ENCODE data around the gene UXS1. TPM values are rescaled to one million over a fixed set of nuclear protein-coding genes. Genes with fewer than 3 reads are reported as not detected.
A peak's percentile ranks its signal among the peaks of the same experiment; 100 is the strongest.
"Not testable (repeated sequence)": the region's sequence is repeated elsewhere in the genome, so short reads cannot be mapped to it uniquely, and the experiment has no call there.

The UXS1 gene
- total RNA-seq, 4 donors from 2014 or later, result 37.0 to 86.6 (median 62.5) TPM

DNA sequence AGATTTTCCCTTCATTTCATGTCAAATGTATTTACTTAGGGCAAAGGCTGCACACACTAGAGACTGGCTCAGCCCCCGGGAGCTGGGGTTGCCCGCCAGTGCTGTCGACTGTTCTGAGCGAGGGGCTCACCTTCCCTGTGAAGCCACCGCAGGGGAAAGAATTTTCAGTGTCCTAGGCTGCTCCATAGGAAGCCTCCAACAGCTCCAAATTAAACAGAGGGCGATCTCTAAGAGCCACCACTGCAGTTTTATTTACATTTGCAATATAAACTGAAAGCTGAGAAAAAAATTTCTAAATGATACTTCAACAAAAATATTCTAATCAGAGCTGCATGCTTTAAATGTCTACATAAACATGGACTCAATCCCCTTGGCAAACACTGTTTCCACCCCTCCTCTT is 54.0 kb downstream of the UXS1 start:
- WGBS, 2 donors (ENCODE audit: low coverage in 1 of 2), result 77 to 89% methylated on average over 5 to 6 of the region's 6 CpGs
- H3K27me3 ChIP-seq, result no peaks in the 10 kb centered on the region
- intact Hi-C loops (cut with DNase I; ENCODE audit: low total_unique reads) (no loop called here), in situ Hi-C loops (cut with MboI; ENCODE audit: low pct_ligation_motif_present in 1 of 4, low pct_unique_long_range_greater_than_20kb in 1 of 4, low sequenced_read_pairs in 3 of 4) (no loop called here)
- H3K4me1 ChIP-seq, result peaks cover 15 to 23% (median 18%) of the 10 kb centered on the region in 4 donors
- TF ChIP-seq EP300 (IDR thresholded peaks at IDR 0.05; ENCODE audit: low read depth) (no peak), POLR2A (IDR thresholded peaks at IDR 0.05) (no peak), POLR2AphosphoS5 (IDR thresholded peaks at IDR 0.05) (no peak)
- TF ChIP-seq, protein P1, sequence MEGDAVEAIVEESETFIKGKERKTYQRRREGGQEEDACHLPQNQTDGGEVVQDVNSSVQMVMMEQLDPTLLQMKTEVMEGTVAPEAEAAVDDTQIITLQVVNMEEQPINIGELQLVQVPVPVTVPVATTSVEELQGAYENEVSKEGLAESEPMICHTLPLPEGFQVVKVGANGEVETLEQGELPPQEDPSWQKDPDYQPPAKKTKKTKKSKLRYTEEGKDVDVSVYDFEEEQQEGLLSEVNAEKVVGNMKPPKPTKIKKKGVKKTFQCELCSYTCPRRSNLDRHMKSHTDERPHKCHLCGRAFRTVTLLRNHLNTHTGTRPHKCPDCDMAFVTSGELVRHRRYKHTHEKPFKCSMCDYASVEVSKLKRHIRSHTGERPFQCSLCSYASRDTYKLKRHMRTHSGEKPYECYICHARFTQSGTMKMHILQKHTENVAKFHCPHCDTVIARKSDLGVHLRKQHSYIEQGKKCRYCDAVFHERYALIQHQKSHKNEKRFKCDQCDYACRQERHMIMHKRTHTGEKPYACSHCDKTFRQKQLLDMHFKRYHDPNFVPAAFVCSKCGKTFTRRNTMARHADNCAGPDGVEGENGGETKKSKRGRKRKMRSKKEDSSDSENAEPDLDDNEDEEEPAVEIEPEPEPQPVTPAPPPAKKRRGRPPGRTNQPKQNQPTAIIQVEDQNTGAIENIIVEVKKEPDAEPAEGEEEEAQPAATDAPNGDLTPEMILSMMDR (IDR thresholded peaks at IDR 0.05), result no peak
- H3K27ac ChIP-seq, result peak overlapping the region in 3 of 4 donors; percentile 64 to 67 (median 66)
- no peak for DNase-seq
- no peaks in the 10 kb centered on the region for H3K9me3 ChIP-seq
- no peak overlapping the region for H3K4me3 ChIP-seq
- H3K36me3 ChIP-seq, result no peaks in the 10 kb centered on the region

DNA sequence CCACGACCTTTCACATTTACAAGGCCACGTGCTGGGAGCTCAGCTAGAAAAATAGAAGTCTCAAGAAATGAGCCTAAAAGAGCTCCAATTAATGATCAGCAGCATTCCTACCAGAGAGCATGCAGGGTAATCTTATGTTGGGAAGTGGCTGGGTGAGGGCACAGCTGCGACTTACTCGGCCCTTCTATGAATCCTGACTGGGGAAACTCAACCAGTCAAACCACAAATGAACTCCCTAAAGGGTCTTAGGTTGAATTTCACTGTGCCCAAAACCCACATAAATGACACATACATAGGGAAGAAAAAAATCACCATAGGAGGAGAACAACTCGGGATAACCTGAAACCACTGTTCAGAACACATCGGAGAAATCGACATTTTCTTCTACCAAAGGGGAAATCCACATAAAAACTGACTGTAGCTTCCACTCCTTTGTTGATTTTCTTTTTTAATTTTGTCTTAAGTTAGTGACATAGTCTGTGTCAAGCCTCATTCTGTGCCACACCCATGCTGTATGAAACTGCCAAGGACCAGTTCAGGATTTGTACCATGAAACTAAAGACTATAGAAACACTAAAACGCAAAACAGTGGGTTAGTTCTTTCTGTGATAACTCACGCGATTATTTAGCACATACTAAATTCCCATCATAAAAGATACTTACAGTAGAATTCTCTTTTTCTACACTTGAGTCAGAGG is 54.7 kb downstream of the UXS1 start:
- H3K27me3 ChIP-seq, result no peaks in the 10 kb centered on the region
- 44 to 53% methylated on average over 7 to 10 of the region's 10 CpGs for WGBS, 2 donors (ENCODE audit: low coverage in 1 of 2)
- TF ChIP-seq EP300 (IDR thresholded peaks at IDR 0.05; ENCODE audit: low read depth) (no peak), POLR2A (IDR thresholded peaks at IDR 0.05) (no peak), POLR2AphosphoS5 (IDR thresholded peaks at IDR 0.05) (no peak)
- TF ChIP-seq, protein P1 (IDR thresholded peaks at IDR 0.05), result no peak
- intact Hi-C loops (cut with DNase I; ENCODE audit: low total_unique reads), result no loop called here
- no peaks in the 10 kb centered on the region for H3K9me3 ChIP-seq
- H3K36me3 ChIP-seq, result no peaks in the 10 kb centered on the region
- peak overlapping the region; percentile 64 to 68 (median 66) for H3K27ac ChIP-seq
- no peak overlapping the region for H3K4me3 ChIP-seq
- no peak for DNase-seq
- in situ Hi-C loops (cut with MboI; ENCODE audit: low pct_ligation_motif_present in 1 of 4, low pct_unique_long_range_greater_than_20kb in 1 of 4, low sequenced_read_pairs in 3 of 4), result no loop called here
- H3K4me1 ChIP-seq, result peaks cover 15 to 23% (median 18%) of the 10 kb centered on the region in 4 donors

DNA sequence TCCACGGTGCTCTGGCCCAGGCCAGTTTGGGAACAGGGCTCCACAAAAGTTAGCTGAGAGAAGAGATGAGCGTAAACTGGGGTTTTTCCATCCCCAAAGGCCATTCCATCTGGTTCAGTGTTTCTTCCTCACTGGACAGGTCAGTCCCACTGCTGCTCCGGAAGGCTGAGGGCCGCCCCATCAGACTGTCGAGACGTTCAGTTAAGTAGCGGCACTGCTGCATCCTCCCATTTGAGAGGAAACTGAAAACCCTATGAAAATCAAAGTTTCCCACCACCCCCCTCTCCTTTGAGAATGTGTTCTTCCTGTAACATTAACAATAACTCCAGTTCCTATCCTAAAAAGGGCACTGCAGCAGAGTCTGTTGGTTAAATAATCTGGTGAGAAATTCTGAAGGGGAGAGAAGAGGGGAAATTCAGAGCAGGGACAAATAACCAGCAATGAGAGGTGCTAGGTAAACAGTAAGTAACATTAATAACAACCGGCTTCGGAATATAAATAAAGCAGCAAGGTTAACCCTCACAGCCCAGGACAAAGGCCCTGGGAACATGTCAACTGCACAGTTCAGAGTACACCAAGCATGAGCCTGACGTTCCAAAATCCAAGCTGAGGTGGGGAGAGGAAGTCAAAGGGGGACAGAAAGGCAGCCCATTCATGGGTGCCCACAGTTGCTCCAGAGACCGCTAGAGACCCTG is 55.4 kb downstream of the UXS1 start:
- no peaks in the 10 kb centered on the region for H3K27me3 ChIP-seq
- DNase-seq, result no peak
- 48 to 58% methylated on average over 4 to 11 of the region's 11 CpGs for WGBS, 2 donors (ENCODE audit: low coverage in 1 of 2)
- peak overlapping the region in 1 of 4 donors; percentile 13 for H3K4me3 ChIP-seq
- intact Hi-C loops (cut with DNase I; ENCODE audit: low total_unique reads), result no loop called here
- TF ChIP-seq EP300 (IDR thresholded peaks at IDR 0.05; ENCODE audit: low read depth) (no peak), POLR2A (IDR thresholded peaks at IDR 0.05) (no peak), POLR2AphosphoS5 (IDR thresholded peaks at IDR 0.05) (no peak)
- TF ChIP-seq, protein P1 (IDR thresholded peaks at IDR 0.05), result no peak
- no peaks in the 10 kb centered on the region for H3K36me3 ChIP-seq
- peaks cover 15 to 23% (median 18%) of the 10 kb centered on the region in 4 donors for H3K4me1 ChIP-seq
- H3K9me3 ChIP-seq, result no peaks in the 10 kb centered on the region
- H3K27ac ChIP-seq, result peak overlapping the region; percentile 64 to 68 (median 66)
- in situ Hi-C loops (cut with MboI; ENCODE audit: low pct_ligation_motif_present in 1 of 4, low pct_unique_long_range_greater_than_20kb in 1 of 4, low sequenced_read_pairs in 3 of 4), result no loop called here

DNA sequence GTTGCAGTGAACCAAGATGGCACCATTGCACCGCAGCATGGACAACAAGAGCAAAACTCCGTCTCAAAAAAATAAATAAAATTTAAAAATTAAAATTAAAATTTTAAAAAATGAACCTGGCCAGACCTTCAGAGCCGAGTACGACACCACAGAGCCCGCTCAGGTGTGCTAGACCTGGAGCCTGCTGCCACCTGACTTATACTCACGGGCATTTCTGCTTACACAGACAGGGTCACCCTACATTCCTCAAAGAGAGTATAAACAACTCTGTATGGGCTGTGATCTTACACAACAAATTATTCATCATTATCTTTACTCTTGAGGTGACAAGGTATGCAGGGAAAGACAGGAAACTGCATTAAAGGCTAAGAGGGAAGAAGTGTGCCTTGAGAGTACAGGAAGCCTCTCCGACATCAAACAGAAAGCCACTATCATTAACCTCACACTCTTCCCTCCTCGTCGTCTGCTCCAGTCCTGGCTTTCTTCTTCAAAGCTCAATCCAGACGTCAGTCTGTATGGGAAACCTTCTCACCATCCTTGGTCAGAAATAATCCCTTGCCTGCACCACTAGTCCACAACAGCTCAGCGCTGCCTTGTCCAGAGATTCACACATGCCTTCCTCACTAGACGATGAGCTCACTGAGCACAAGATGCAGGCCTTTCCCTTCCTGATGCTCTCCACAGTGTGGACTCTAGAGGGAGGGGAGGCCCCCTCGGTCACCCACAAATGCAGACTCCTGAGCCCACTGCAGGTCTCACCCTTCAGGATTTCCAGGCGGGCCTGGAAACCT is 56.2 kb downstream of the UXS1 start:
- WGBS, 2 donors (ENCODE audit: low coverage in 1 of 2), result 80 to 90% methylated on average over 8 to 14 of the region's 14 CpGs
- peak overlapping the region; percentile 64 to 68 (median 66) for H3K27ac ChIP-seq
- H3K27me3 ChIP-seq, result no peaks in the 10 kb centered on the region
- H3K4me3 ChIP-seq, result peak overlapping the region in 1 of 4 donors; percentile 13
- H3K9me3 ChIP-seq, result no peaks in the 10 kb centered on the region
- peaks cover 15 to 23% (median 18%) of the 10 kb centered on the region in 4 donors for H3K4me1 ChIP-seq
- no peaks in the 10 kb centered on the region for H3K36me3 ChIP-seq
- no peak for DNase-seq
- in situ Hi-C loops (cut with MboI; ENCODE audit: low pct_ligation_motif_present in 1 of 4, low pct_unique_long_range_greater_than_20kb in 1 of 4, low sequenced_read_pairs in 3 of 4), result no loop called here
- no peak for TF ChIP-seq EP300 (IDR thresholded peaks at IDR 0.05; ENCODE audit: low read depth)
- intact Hi-C loops (cut with DNase I; ENCODE audit: low total_unique reads), result no loop called here

DNA sequence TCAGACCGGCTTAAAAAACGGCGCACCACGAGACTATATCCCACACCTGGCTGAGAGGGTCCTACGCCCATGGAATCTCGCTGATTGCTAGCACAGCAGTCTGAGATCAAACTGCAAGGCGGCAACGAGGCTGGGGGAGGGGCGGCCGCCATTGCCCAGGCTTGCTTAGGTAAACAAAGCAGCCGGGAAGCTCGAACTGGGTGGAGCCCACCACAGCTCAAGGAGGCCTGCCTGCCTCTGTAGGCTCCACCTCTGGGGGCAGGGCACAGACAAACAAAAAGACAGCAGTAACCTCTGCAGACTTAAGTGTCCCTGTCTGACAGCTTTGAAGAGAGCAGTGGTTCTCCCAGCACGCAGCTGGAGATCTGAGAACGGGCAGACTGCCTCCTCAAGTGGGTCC is 62.9 kb downstream of the UXS1 start:
- H3K4me1 ChIP-seq, result peaks cover 4 to 29% (median 19%) of the 10 kb centered on the region in 4 donors
- H3K36me3 ChIP-seq; intact Hi-C loops (cut with DNase I; ENCODE audit: low total_unique reads); H3K4me3 ChIP-seq; in situ Hi-C loops (cut with MboI; ENCODE audit: low pct_ligation_motif_present in 1 of 4, low pct_unique_long_range_greater_than_20kb in 1 of 4, low sequenced_read_pairs in 3 of 4); DNase-seq; H3K27ac ChIP-seq; H3K9me3 ChIP-seq; H3K27me3 ChIP-seq: not testable (repeated sequence)
- WGBS, 2 donors (ENCODE audit: low coverage in 1 of 2), result no CpG with 5 or more reads among the region's 14 CpGs

All from transverse colon (tissue), 4 donors.